Measurements from ENCODE around the gene ASTN2.

ASTN2 gene

GRCh38 chr9:117245175-117245829 is 169.6 kb downstream of the ASTN2 start:
- no peak for ATAC-seq

DNA sequence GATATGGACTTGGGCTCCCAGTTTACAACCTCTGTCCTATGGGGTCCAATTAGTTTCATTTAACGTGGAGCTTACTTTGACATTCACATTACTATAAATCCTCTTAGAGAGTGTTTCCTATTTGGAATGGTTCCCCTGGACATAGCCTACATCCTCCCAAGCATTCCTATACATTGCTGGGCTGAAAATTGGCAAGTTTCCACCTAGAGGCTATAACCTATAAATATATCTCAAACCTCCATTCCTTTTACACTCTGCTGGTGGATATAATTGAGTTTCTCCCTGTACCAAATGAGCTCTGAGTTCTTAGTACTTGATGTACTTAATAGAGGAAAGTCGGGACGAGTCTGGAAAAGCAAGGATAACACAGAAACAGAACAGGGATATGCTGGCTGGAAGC is 172.8 kb downstream of the ASTN2 start:
- no peak for ATAC-seq

GRCh38 chr9:117239428-117239827 is 175.4 kb downstream of the ASTN2 start:
- ATAC-seq, result no peak

GRCh38 chr9:117234103-117234502 is 180.8 kb downstream of the ASTN2 start:
- ATAC-seq, result no peak

- no peak for ATAC-seq
Measured at GRCh38 chr9:117233016-117233415, 181.8 kb downstream of the ASTN2 start.

- ATAC-seq, result no peak
Measured at GRCh38 chr9:117232281-117232680, 182.6 kb downstream of the ASTN2 start.

- ATAC-seq, result no peak
Measured at GRCh38 chr9:117231012-117231411, 183.8 kb downstream of the ASTN2 start.

- ATAC-seq, result no peak
Measured at GRCh38 chr9:117224695-117225094, 190.2 kb downstream of the ASTN2 start.

DNA sequence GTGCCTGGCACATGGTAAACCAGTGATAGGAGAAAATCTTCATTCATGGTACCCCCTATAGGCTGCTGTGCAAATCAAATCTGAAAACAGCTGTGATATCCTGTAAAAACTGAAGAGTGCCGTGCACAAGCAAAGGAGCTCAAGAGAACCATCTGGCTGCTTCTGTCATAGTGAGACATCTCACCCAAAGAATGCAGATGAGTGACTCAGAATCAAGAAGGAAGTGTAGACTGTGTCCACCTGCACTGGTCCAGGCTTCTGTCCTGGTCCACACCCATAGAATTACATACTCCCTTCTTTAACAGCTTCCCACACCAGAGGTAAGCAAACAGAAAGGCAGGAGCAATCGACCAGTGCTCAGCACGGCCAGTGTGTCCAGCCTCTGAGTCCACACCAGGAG is 195.9 kb downstream of the ASTN2 start:
- no peak for ATAC-seq

DNA sequence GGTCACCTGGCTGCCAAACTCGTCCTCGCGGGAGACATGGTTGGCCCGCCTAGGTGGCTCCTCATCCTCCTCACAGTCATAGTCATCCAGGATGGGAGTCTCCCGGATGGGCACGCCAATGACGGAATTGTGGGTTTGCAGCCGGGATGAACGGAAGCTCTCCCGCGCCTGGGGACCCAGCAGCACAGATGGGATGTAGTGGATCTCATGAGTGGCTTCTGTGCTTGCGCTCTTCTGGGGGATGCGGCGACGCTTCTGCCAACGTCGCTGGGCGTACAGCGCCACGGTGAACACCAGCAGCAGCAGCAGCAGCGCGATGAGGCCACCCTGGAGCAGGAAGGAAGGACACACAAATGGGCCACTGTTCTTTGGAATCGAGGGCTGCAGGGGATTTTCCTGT is 200.4 kb downstream of the ASTN2 start:
- ATAC-seq, result no peak

- no peak for ATAC-seq
Measured at GRCh38 chr9:117211280-117211679, 203.6 kb downstream of the ASTN2 start.

DNA sequence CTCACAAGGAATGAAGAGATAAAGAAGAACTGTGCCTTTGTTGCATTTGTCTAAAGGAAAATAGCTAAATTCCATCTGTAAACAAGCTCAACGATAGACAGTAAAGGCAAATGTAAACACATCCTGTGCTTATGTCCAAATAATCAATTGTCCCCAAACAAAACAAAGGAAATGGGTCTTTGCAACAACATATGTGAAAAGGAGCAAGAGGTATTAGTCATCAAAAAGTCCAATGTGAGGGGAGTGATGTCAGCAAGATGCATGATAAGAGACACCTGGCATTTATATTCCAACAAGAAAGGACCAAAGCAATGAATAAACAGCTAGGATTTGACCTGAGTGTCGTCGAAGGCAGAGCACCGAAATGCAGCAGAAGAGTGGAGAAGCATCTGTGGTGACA is 209.1 kb downstream of the ASTN2 start:
- ATAC-seq, result no peak

DNA sequence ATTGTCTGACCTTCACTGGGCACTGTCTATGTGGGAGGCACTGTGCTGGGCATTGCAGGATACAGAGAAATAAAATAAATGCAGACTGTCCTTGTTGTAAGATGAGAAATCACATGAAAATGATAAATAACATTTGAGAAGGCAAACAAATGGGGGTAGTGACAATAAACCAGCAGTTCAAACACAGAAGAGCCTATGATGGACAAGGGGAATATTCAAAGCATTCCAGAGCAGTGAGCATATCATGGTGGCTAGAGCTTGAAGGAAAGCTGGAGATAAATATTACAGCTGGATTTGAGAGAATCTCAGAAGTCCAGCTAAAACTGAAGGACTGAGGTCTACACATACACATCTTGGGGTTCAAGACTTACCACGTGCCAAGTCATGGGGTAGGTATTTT is 209.9 kb downstream of the ASTN2 start:
- no peak for ATAC-seq

GRCh38 chr9:117191504-117192261 is 223.2 kb downstream of the ASTN2 start:
- no peak for ATAC-seq

DNA sequence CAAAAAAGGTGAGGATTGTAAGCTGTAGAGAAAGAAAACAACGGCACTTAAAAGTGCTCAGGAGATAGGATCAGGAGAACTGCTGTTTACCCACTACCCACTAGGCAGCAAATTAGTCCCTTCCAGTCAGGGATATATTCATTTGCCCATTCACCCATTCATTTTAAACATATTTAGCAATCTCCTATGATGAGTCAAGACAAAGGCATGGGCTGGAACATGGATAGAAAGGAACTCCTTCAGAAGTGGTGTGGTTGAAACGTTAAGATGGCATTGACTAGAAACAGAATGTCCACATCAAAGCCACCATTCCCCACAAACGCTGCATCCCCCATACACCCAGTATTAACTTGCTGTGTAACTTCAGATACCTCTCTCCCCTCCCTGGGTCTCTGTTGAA is 225.7 kb downstream of the ASTN2 start:
- ATAC-seq, result no peak

DNA sequence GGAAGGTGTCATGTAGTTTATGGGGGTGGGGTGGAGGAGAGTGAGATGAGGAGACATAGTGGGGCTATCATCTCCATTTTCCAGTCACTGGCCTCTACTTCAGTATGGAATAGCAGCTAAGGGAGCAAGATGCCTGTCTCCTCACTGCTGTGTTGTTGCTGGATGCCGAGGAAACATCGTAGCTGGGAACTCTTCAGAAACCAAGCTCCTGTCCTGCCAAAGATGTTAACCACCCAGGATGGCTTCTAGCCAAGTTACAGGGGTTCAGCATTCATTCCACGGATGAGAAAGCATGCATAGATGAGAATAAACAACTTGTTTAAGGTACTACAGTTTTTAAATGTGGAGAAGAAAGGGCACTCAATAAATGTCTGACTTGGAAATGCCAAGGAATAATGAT is 226.5 kb downstream of the ASTN2 start:
- no peak for ATAC-seq

- no peak for ATAC-seq
Measured at GRCh38 chr9:117187498-117187897, 227.4 kb downstream of the ASTN2 start.

DNA sequence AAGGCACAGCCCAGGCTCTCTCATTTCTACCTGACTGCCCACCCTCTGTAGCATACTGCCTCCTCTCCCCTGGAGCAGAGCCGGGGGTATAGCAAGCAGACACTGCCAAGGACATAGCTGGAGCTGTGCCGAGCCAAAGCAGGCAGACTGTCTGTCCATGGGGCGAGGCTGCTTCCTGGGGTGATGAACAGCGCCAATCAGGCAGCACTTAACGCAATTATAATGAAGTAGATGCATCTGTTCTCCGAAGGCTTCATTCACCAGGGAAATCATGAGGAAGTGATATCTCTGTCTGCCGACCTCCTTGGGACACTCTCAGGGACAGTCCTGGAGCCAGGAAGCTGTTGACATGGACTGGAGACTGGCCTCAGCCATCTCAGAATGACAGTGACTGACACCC is 230.7 kb downstream of the ASTN2 start:
- no peak for ATAC-seq

DNA sequence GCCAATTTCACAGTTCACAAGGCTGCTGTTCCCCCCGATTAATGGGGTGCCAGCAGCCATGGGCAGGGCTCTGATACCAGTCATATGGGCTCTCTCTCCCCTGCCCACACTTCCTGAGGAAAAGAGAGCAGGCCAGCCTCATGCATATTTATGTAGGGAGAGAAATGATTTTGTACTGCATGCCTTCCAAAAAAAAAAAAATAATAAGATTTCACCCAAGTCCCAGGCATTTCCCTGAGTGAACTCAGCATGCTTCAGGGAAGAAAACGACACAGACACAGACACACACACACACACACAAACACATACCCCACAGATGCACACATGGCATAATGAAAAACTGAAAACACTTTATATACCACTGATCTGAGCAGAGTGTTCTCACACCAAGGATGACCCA is 232.8 kb downstream of the ASTN2 start:
- no peak for ATAC-seq

GRCh38 chr9:117180896-117181445 is 233.9 kb downstream of the ASTN2 start:
- ATAC-seq, result no peak

DNA sequence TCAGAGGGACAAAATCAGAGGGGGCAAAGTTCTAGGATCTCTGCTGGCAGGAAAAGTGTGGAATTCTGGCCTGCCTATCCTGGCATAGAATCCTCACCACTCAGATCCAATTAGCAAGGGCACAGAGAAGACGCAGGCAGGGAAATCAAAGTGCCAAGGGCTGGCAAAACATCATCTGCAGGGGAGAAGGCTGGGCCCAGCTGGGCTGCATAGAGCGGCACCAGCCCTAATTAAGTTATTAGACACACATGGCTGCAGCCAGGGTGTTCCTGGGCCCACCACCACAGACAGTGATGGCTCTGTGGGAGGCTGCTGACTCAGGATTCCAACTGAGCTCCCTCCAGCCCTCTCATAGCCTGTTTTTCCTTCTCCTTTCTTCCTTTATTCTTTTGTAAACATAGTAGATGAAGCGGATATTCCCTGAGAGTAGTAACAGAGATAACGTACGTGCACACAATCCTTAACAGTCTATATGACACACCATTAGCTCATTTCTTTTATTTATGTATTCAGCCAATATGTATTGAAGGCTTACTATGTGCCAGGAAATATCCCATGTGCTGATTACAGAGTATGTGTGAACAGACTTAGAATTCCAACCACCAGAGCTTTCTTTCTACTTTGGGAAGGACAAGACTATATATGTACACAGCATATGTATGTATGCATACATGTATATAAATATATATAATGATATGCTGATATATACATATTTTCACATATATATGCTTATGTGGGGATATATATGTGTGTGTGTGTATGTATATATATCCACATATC is 236.1 kb downstream of the ASTN2 start:
- no peak for ATAC-seq

GRCh38 chr9:117170567-117170966 is 244.3 kb downstream of the ASTN2 start:
- ATAC-seq, result no peak

DNA sequence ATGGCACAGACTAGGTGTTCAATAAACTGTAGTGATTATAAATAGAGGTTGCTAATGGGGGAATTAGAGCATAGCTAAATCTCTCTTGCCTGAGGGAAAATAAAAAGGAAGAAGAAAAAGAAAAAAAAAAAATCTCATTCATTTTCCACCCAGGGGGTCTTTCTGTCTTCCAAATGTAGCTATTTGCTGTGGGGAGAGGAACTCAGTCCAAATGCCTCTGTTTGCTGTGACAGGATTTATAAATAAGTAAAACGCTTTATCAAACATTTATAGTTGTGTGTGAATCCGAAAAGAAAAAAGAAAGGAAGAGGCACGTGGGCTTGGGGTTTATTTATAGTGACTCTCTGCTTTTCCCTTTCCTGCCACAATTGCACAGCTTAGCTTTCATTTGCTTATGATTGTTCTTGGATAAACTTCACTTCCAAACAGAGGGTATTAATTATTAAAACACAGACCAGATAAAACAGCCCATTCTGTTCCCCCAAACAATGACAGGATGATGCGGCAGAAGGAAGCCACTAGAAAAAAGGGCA is 245.7 kb downstream of the ASTN2 start:
- no peak for ATAC-seq

Measured in activated CD4-positive, CD25-positive, alpha-beta regulatory T cell treated with anti-CD3 and anti-CD28 coated beads, Interleukin-2, amount 50 U/mL, for 24 hours (primary cell).